DND-41 (cell line): Measurements from ENCODE around the gene RGS7BP.

ENCODE experiments used
- ATAC-seq: fragments of 200-7000 bp; cut with Tn5 transposase; 3 replicates; pipeline ENCODE4 v1.9.1; 2021; ENCODE audit warnings: low read depth; ENCODE audit not compliant: insufficient read depth
- DNase-seq: peaks from one replicate; pipeline ENCODE4 v3.0.0-alpha.2; 2020
- H2AFZ ChIP-seq: 2 replicates; pipeline ENCODE4 v1.6.0; 2012; ENCODE audit warnings: low read depth, low read length
- H3K27ac ChIP-seq: 2 replicates; pipeline ENCODE4 v1.5.1; 2012; ENCODE audit warnings: low read length, inconsistent platforms
- H3K27me3 ChIP-seq: fragments of 200-600 bp; sonication (generic); 2 replicates; pipeline ENCODE4 v1.6.0; 2012; ENCODE audit warnings: low read length, mild to moderate bottlenecking, inconsistent platforms; ENCODE audit not compliant: insufficient read depth, poor library complexity
- H3K36me3 ChIP-seq: 2 replicates; pipeline ENCODE4 v1.5.1; 2012; ENCODE audit warnings: low read length, inconsistent platforms; ENCODE audit not compliant: insufficient read depth
- H3K4me1 ChIP-seq: 2 replicates; pipeline ENCODE4 v1.5.1; 2012; ENCODE audit warnings: mild to moderate bottlenecking, low read length; ENCODE audit not compliant: insufficient read depth
- H3K4me2 ChIP-seq: 2 replicates; pipeline ENCODE4 v1.6.0; 2012; ENCODE audit warnings: mild to moderate bottlenecking, moderate library complexity, low read length, inconsistent platforms; ENCODE audit not compliant: insufficient read depth
- H3K4me3 ChIP-seq, 2 experiments: fragments of 200-600 bp in 1 of 2; shearing (Covaris generic) in 1 of 2; 2 replicates each; pipeline ENCODE4 v1.5.1; 2012 to 2016; ENCODE audit warnings: inconsistent platforms in 2 of 2, low read length in 2 of 2, mild to moderate bottlenecking in 2 of 2, low read depth in 1 of 2, moderate library complexity in 1 of 2
- H3K79me2 ChIP-seq: 2 replicates; pipeline ENCODE4 v1.6.0; 2012; ENCODE audit warnings: low read length, inconsistent platforms; ENCODE audit not compliant: insufficient read depth
- H3K9ac ChIP-seq: 2 replicates; pipeline ENCODE4 v1.6.0; 2012; ENCODE audit warnings: low read depth, mild to moderate bottlenecking, inconsistent platforms, low read length, moderate library complexity
- H3K9me3 ChIP-seq: 2 replicates; pipeline ENCODE4 v1.5.1; 2012; ENCODE audit warnings: low read length, moderate library complexity, mild to moderate bottlenecking, inconsistent platforms; ENCODE audit not compliant: insufficient read depth, severe bottlenecking
- H4K20me1 ChIP-seq: 2 replicates; pipeline ENCODE4 v1.6.0; 2012; ENCODE audit warnings: low read length; ENCODE audit not compliant: insufficient read depth
- EZH2 ChIP-seq: IDR thresholded peaks from 3 replicates; pipeline ENCODE4 v1.6.1; 2012; ENCODE audit warnings: borderline replicate concordance, low read depth, mild to moderate bottlenecking, moderate library complexity, low read length, inconsistent platforms; ENCODE audit not compliant: severe bottlenecking
- TF ChIP-seq, protein P1 (sequence below): IDR thresholded peaks from 2 replicates; pipeline ENCODE4 v1.5.1; 2012; ENCODE audit warnings: borderline replicate concordance, low read length, moderate library complexity, mild to moderate bottlenecking; ENCODE audit not compliant: poor library complexity, severe bottlenecking; ENCODE audit errors: extremely low read depth

The RGS7BP gene

DNA sequence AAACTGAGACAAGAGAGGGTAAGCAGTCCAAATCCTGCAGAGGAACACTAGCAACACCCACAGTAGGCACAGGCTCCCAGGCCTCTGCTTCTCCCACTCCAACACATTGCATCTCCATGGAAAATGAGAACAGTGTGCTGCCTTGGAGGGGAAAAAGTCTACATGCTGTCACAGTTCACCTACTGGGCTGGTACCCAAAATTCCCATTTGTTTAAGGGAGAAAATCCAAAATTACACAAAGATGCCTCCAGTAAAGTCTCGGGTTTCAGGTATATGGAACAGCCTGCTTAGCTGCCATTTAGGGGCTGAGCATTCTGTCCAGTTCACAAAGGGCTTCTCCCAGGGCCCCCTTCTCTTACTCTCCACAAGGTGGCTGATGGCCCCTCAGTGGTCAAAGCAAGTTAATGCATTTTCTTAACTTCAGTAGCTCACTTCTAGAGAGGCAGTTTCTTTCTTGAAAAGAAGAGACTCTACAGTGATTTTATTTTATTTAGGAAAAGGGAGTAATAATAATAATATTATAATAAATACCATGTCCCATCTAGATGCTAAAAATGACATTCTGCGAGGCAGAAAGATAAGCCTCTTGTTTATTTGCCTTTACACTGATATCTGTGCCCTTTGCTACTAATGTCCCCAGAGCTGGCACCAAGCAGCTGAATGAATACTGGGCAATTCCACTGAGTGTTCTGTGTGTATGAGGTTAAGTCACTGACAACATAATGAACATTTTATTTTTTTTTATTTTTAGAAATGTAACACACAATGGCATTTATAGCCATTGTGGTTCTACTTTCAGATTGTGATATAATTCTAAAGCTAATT lies 89.4 kb downstream of the RGS7BP start:
- no peaks in the 10 kb centered on the region for H3K9me3 ChIP-seq
- H3K27ac ChIP-seq: no peak overlapping the region
- no peaks in the 10 kb centered on the region for H3K36me3 ChIP-seq
- no peak overlapping the region for H3K4me3 ChIP-seq
- H3K4me2 ChIP-seq: no peak overlapping the region
- no peaks in the 10 kb centered on the region for H3K4me1 ChIP-seq
- H4K20me1 ChIP-seq: no peaks in the 10 kb centered on the region
- no peak overlapping the region for H2AFZ ChIP-seq
- TF ChIP-seq EZH2: no peak
- TF ChIP-seq, protein P1, sequence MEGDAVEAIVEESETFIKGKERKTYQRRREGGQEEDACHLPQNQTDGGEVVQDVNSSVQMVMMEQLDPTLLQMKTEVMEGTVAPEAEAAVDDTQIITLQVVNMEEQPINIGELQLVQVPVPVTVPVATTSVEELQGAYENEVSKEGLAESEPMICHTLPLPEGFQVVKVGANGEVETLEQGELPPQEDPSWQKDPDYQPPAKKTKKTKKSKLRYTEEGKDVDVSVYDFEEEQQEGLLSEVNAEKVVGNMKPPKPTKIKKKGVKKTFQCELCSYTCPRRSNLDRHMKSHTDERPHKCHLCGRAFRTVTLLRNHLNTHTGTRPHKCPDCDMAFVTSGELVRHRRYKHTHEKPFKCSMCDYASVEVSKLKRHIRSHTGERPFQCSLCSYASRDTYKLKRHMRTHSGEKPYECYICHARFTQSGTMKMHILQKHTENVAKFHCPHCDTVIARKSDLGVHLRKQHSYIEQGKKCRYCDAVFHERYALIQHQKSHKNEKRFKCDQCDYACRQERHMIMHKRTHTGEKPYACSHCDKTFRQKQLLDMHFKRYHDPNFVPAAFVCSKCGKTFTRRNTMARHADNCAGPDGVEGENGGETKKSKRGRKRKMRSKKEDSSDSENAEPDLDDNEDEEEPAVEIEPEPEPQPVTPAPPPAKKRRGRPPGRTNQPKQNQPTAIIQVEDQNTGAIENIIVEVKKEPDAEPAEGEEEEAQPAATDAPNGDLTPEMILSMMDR: no peak
- no peaks in the 10 kb centered on the region for H3K79me2 ChIP-seq
- DNase-seq: no peak
- H3K9ac ChIP-seq: no peak overlapping the region
- no peak for ATAC-seq
- no peaks in the 10 kb centered on the region for H3K27me3 ChIP-seq

DNA sequence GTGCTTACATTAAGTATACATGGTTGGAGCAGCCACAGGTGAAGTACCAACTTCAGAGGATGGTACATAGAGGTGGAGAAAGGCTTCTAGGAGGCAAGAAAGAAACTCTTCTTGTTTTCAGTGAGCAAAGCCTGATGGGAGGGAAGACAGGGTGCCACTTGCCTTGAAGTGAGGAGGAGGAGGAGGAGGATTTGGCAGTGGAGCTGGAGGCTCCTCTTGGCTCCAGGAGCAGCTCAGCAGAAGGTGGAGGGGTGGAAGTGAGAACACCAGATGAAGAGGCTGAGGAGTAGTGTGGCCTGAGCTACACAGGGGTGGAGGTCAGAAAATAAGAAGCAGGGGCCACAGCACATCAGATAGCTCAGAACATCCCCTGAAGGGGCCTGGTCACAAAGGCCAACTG lies 93.4 kb downstream of the RGS7BP start:
- H3K27ac ChIP-seq: no peak overlapping the region
- H3K4me2 ChIP-seq: no peak overlapping the region
- TF ChIP-seq, protein P1: no peak
- TF ChIP-seq EZH2: no peak
- no peaks in the 10 kb centered on the region for H3K27me3 ChIP-seq
- no peak overlapping the region for H3K4me3 ChIP-seq
- H4K20me1 ChIP-seq: no peaks in the 10 kb centered on the region
- H2AFZ ChIP-seq: no peak overlapping the region
- no peaks in the 10 kb centered on the region for H3K36me3 ChIP-seq
- DNase-seq (no peak), ATAC-seq (no peak)
- no peaks in the 10 kb centered on the region for H3K79me2 ChIP-seq
- no peaks in the 10 kb centered on the region for H3K9me3 ChIP-seq
- H3K4me1 ChIP-seq: no peaks in the 10 kb centered on the region
- H3K9ac ChIP-seq: no peak overlapping the region

DNA sequence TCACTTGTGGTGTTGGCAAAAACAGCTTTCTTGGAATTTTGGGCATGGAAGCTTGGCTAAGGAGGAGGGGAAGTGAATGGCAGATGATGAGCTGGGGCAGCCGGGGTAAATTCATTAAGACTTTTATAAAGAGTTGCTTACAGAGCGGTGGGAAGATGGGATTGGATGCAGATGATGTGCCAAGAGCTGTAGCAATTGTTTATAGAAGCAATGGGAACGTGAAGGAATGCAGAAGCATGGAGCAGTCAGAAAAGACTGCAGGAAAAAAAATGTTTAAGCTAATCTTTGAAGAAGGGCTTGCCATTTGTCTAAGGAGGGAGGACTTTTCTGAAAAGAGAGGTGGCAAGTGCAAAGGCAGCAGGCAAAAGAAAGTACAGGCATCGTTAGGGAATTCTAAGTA lies 97.9 kb downstream of the RGS7BP start:
- Histone ChIP-seq H3K36me3 (no peaks in the 10 kb centered on the region), H3K79me2 (no peaks in the 10 kb centered on the region), H3K27ac (no peak overlapping the region), H3K4me1 (no peaks in the 10 kb centered on the region), H4K20me1 (no peaks in the 10 kb centered on the region), H3K9ac (no peak overlapping the region), H3K27me3 (no peaks in the 10 kb centered on the region), H3K4me2 (no peak overlapping the region), H3K4me3 (no peak overlapping the region), H2AFZ (no peak overlapping the region), H3K9me3 (no peaks in the 10 kb centered on the region)
- DNase-seq (no peak), ATAC-seq (no peak)
- no peak for TF ChIP-seq EZH2
- TF ChIP-seq, protein P1: no peak
